NB4 (cell line): ENCODE data around the gene STX16.

Experiments used
- CTCF ChIP-seq: IDR thresholded peaks from one replicate; pipeline ENCODE4 v1.5.1; 2012; ENCODE audit warnings: low read depth, low read length
- MAX ChIP-seq: IDR thresholded peaks from 2 replicates; pipeline ENCODE4 v1.6.1; 2011; ENCODE audit warnings: low read depth, low read length
- MYC ChIP-seq: IDR thresholded peaks from 2 replicates; pipeline ENCODE4 v1.6.1; 2011; ENCODE audit warnings: low read depth, low read length
- POLR2A ChIP-seq: IDR thresholded peaks from 2 replicates; pipeline ENCODE4 v1.6.1; 2011; ENCODE audit warnings: mild to moderate bottlenecking; ENCODE audit not compliant: insufficient read length; ENCODE audit errors: extremely low read depth

- TF ChIP-seq POLR2A (peak; percentile 80), CTCF (peak; percentile 60), MAX (peak; percentile 31), MYC (peak; percentile 19)
Measured at GRCh38 chr20:58650776-58651558, at the start of gene STX16.
